Adrenal gland (tissue), 12 donors: Measurements from ENCODE around the gene AQP1. TPM values are rescaled to one million over a fixed set of nuclear protein-coding genes. Genes with fewer than 3 reads are reported as not detected.

Source experiments
- DNase-seq, 7 donors: peaks; one replicate each; pipeline ENCODE4 v3.0.0-alpha.2; 2019 to 2020
- H3K27ac ChIP-seq, 5 donors: fragments of 200-600 bp; sonication (generic) in 4 of 5; 1 replicate in 3 of 5; 2 replicates in 2 of 5; pipeline versions ENCODE4 v1.5.1 to v1.8.0; 2016 to 2020; ENCODE audit warnings: mild to moderate bottlenecking in 1 of 5
- H3K27me3 ChIP-seq: fragments of 200-600 bp; 2 replicates; pipeline ENCODE4 v1.8.0; 2021
- H3K36me3 ChIP-seq, 2 donors: fragments of 200-600 bp; replicated peaks in 1 of 2; 1 replicate in 1 of 2; 2 replicates in 1 of 2; pipeline versions ENCODE4 v1.5.1 to v1.8.0; 2018 to 2022
- H3K4me1 ChIP-seq, 2 donors: fragments of 200-600 bp; replicated peaks in 1 of 2; 1 replicate in 1 of 2; 2 replicates in 1 of 2; pipeline versions ENCODE4 v1.5.1 to v1.8.0; 2018 to 2021
- H3K4me3 ChIP-seq, 4 donors: fragments of 200-600 bp; sonication (generic) in 3 of 4; one replicate each; pipeline ENCODE4 v1.5.1; 2016 to 2018
- H3K9me3 ChIP-seq, 3 donors: fragments of 200-600 bp; sonication (generic) in 1 of 3; replicated peaks in 1 of 3; 1 replicate in 2 of 3; 2 replicates in 1 of 3; pipeline versions ENCODE4 v1.5.1 to v1.8.0; 2016 to 2021
- POLR2A ChIP-seq, 2 donors: fragments of 450-650 bp; IDR thresholded peaks; one replicate each; pipeline ENCODE4 v1.6.1; 2017; ENCODE audit warnings: antibody characterized with exemption in 2 of 2, mild to moderate bottlenecking in 2 of 2, moderate library complexity in 1 of 2
- WGBS, 4 donors: extraction: QIAGEN DNeasy Blood & Tissue Kit in 2 of 4; methylation state at CpG; one replicate each; pipeline versions ENCODE4 v1.1.5 to v1.1.7; 2013 to 2017; 5-methylcytosine and 5-hydroxymethylcytosine counted together
- intact Hi-C, 2 donors: fragments of 100-400 bp; cut with DNase I; formaldehyde crosslinking; loops; one replicate each; pipeline versions ENCODE4 v1.14.1 to v1.15.0; 2022 to 2023
- polyA plus RNA-seq, 3 donors: library from polyadenylated mRNA; stranded (reverse); fragments of 200-250 nt in 2 of 3; fragments of 350-450 nt in 1 of 3; fragmentation: Illumina TruSeq in 1 of 3; extraction: RNeasy Lipid Tissue Mini Kit (QIAGEN cat#74804) in 1 of 3; gene quantifications; one replicate each; pipeline ENCODE4 v1.2.3, GENCODE V29; 2013 to 2014
- total RNA-seq, 9 donors: library from RNA; depleted of rRNA in 4 of 9; stranded (reverse); fragments of >200 nt in 4 of 9; fragments of 120-200 nt in 1 of 9; fragmentation: NEBNext Ultra II Directional in 1 of 9; extraction: Animal tissue kit (Norgen Biotek cat#: 25700) in 1 of 9; gene quantifications; one replicate each; pipeline versions ENCODE4 v1.1.0 to v1.2.4, GENCODE V29; 2013 to 2023
- TF ChIP-seq, protein P1 (sequence below), 6 experiments: fragments of 450-650 bp in 4 of 6; fragments of 200-600 bp in 2 of 6; sonication (generic) in 1 of 6; IDR thresholded peaks; 1 replicate in 5 of 6; 2 replicates in 1 of 6; pipeline versions ENCODE4 v1.5.1 to v1.8.0; 2016 to 2021; ENCODE audit warnings: antibody characterized with exemption in 6 of 6, mild to moderate bottlenecking in 2 of 6, moderate library complexity in 1 of 6
- donor health status: healthy with polysubstance abuse.
- donor health status: Bipolar disorder and iron deficiency.
- donor health status: DM: yes; HTN: yes; CAD: no.
- donor health status: DM: no; HTN: no; CAD: no.
- donor health status: DM: no; HTN: no; CAD: no.
- donor health status: DM: yes; HTN: yes; CAD: no.

AQP1 gene
- total and polyA plus RNA-seq, 12 donors: 7.6 to 77.4 (median 40.5) TPM

DNA sequence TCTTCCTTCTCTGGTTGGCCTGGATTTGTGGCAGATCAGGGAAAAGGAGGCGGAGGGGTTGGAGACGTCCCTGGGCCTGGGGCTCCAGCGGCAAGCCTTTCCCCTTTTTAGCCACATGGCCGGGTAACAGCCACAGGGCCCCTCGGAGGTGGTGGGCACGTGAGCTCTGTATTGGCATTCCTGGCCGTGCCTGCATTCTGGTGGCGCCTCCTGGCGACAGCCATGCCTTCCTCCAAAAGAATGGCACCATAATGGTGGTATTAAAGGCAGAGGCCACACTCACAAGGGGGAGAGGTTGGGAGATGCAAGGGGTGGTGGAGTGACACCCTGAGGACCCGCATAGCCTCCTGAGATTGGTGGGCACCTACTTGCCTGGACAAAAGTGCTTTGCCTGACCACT lies 3.0 kb upstream of the AQP1 start:
- no peak overlapping the region for H3K27ac ChIP-seq
- H3K27me3 ChIP-seq: no peaks in the 10 kb centered on the region
- H3K4me1 ChIP-seq: peaks cover 0 to 4% of the 10 kb centered on the region in 2 donors
- no peaks in the 10 kb centered on the region for H3K9me3 ChIP-seq
- no peak overlapping the region for H3K4me3 ChIP-seq
- WGBS, 4 donors: 86 to 92% (median 88%) methylated on average over 7 to 10 of the region's 10 CpGs
- no peak for TF ChIP-seq POLR2A (IDR thresholded peaks at IDR 0.05)
- TF ChIP-seq, protein P1, sequence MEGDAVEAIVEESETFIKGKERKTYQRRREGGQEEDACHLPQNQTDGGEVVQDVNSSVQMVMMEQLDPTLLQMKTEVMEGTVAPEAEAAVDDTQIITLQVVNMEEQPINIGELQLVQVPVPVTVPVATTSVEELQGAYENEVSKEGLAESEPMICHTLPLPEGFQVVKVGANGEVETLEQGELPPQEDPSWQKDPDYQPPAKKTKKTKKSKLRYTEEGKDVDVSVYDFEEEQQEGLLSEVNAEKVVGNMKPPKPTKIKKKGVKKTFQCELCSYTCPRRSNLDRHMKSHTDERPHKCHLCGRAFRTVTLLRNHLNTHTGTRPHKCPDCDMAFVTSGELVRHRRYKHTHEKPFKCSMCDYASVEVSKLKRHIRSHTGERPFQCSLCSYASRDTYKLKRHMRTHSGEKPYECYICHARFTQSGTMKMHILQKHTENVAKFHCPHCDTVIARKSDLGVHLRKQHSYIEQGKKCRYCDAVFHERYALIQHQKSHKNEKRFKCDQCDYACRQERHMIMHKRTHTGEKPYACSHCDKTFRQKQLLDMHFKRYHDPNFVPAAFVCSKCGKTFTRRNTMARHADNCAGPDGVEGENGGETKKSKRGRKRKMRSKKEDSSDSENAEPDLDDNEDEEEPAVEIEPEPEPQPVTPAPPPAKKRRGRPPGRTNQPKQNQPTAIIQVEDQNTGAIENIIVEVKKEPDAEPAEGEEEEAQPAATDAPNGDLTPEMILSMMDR (IDR thresholded peaks at IDR 0.05): no peak
- intact Hi-C loops: no loop called here
- DNase-seq: no peak
- H3K36me3 ChIP-seq: no peaks in the 10 kb centered on the region

- H3K4me1 ChIP-seq: peaks cover 0 to 4% of the 10 kb centered on the region in 2 donors
These were observed 2.2 kb upstream of the AQP1 start for GRCh38 chr7:30909431-30909830.

DNA sequence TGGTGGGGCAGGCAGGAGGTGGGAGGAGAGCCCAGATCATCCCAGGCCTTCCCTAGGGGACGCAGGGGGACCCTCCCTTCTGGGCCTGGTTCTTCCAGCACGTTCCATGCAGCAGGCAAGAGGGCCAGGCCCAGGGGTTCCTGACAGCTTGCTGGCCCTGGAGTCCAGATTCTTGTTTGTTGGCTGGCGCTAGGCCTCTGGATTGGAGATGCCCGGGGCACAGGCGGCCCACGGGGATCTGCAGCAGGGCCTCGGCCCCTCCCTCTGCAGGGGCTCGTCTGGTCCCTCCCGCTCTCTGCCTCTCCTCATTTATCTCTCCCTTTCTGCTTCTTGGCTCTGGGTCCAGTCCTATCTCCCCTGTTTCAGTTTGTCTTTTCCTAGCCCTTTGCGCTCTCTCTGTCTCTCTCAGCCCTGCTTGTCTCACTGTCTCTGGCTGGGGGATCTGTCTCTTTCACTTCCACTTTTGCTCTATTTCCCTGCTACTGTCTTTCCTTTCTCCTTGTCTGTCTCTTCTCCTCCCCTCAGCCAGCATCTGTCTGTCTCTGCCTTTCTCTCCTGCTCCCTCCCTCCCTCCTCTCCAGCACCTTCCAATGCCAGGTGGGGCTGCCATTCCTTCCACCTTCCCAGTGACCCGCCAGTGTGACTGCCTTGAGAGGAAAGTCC lies 1.1 kb upstream of the AQP1 start:
- TF ChIP-seq, protein P1 (IDR thresholded peaks at IDR 0.05): no peak
- TF ChIP-seq POLR2A (IDR thresholded peaks at IDR 0.05): no peak
- no peak overlapping the region for H3K4me3 ChIP-seq
- WGBS, 4 donors: 70 to 81% (median 76%) methylated on average over 9 to 11 of the region's 11 CpGs
- H3K4me1 ChIP-seq: peaks cover 0 to 4% of the 10 kb centered on the region in 2 donors
- no peaks in the 10 kb centered on the region for H3K9me3 ChIP-seq
- no peaks in the 10 kb centered on the region for H3K27me3 ChIP-seq
- intact Hi-C loops: no loop called here
- no peak for DNase-seq
- no peaks in the 10 kb centered on the region for H3K36me3 ChIP-seq
- peak overlapping the region in 1 of 5 donors; percentile 52 for H3K27ac ChIP-seq

More at GRCh38 chr7:30909431-30909830, 2.2 kb upstream of the AQP1 start:
- Histone ChIP-seq H3K27me3 (no peaks in the 10 kb centered on the region), H3K27ac (no peak overlapping the region), H3K36me3 (no peaks in the 10 kb centered on the region), H3K4me3 (no peak overlapping the region), H3K9me3 (no peaks in the 10 kb centered on the region)
- intact Hi-C loops: no loop called here
- TF ChIP-seq, protein P1 (IDR thresholded peaks at IDR 0.05): no peak
- TF ChIP-seq POLR2A (IDR thresholded peaks at IDR 0.05): no peak
- 90 to 94% (median 93%) methylated on average over 6 of the region's 6 CpGs for WGBS, 4 donors
- no peak for DNase-seq

DNA sequence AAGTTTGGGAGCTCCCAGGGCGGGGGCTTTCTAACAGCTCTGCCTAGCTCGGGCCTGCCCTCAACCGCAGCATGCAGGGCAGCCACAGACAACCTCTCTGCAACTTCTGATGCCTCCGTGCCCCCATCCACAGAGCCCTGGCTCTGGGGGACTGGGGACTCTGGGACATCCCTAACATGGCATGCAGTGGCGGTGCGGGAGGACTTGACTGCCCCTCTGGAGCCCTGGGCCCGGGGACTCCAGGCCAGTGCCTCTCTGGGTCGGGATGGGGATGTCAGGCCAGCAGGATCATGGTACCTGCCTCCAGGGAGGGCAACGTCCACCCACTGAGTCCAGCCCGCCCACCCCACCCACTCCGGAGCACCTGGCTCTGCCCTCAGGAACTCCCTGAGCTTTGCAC lies 520 bp upstream of the AQP1 start:
- no peaks in the 10 kb centered on the region for H3K9me3 ChIP-seq
- 83 to 84% (median 84%) methylated on average over 1 to 11 of the region's 11 CpGs for WGBS, 4 donors
- intact Hi-C loops: no loop called here
- no peaks in the 10 kb centered on the region for H3K27me3 ChIP-seq
- DNase-seq: no peak
- TF ChIP-seq, protein P1 (IDR thresholded peaks at IDR 0.05): no peak
- TF ChIP-seq POLR2A (IDR thresholded peaks at IDR 0.05): no peak
- peak overlapping the region in 1 of 5 donors; percentile 52 for H3K27ac ChIP-seq
- H3K4me1 ChIP-seq: peaks cover 0 to 3% of the 10 kb centered on the region in 2 donors
- no peaks in the 10 kb centered on the region for H3K36me3 ChIP-seq
- no peak overlapping the region for H3K4me3 ChIP-seq
